Measurements from ENCODE around the gene BCAS4. TPM values are rescaled to one million over a fixed set of nuclear protein-coding genes. Genes with fewer than 3 reads are reported as not detected.

BCAS4 gene
- total RNA-seq, 1 experiment from 2014 or later, result 25.8 TPM

DNA sequence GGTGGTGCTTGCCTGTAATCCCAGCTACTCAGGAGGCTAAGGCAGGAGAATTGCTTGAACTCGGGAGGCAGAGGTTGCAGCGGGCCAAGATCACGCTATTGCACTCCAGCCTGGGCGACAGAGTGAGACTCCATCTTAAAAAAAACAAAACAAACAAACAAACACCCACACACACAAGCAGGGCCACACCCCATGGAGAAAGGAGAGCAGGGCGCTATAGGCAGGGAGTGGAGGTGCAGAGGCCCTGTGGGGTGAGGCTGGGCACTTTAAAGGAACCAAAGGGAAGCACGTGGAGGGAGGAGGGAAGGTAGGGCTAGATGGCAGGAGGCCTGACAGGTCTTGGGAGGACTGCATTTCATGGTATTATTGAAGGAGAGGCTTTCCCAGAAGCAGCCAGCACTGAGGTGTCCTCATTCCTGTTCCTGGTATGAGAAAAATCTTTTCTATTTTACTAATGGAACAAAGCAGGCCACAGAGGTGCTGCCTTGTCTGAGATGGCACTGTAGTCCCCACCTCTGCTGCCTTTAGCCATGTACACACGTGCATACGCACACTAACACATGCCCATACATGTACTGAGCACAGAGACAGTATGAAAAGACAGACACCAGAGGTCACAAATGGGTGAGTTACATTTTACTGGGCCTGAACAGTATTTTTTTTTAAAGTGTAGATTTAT lies 44.0 kb downstream of the BCAS4 start (continued):
- TF ChIP-seq, protein P1, sequence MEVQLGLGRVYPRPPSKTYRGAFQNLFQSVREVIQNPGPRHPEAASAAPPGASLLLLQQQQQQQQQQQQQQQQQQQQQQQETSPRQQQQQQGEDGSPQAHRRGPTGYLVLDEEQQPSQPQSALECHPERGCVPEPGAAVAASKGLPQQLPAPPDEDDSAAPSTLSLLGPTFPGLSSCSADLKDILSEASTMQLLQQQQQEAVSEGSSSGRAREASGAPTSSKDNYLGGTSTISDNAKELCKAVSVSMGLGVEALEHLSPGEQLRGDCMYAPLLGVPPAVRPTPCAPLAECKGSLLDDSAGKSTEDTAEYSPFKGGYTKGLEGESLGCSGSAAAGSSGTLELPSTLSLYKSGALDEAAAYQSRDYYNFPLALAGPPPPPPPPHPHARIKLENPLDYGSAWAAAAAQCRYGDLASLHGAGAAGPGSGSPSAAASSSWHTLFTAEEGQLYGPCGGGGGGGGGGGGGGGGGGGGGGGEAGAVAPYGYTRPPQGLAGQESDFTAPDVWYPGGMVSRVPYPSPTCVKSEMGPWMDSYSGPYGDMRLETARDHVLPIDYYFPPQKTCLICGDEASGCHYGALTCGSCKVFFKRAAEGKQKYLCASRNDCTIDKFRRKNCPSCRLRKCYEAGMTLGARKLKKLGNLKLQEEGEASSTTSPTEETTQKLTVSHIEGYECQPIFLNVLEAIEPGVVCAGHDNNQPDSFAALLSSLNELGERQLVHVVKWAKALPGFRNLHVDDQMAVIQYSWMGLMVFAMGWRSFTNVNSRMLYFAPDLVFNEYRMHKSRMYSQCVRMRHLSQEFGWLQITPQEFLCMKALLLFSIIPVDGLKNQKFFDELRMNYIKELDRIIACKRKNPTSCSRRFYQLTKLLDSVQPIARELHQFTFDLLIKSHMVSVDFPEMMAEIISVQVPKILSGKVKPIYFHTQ (CRISPR knock-in tag; IDR thresholded peaks at IDR 0.05), result no peak

DNA sequence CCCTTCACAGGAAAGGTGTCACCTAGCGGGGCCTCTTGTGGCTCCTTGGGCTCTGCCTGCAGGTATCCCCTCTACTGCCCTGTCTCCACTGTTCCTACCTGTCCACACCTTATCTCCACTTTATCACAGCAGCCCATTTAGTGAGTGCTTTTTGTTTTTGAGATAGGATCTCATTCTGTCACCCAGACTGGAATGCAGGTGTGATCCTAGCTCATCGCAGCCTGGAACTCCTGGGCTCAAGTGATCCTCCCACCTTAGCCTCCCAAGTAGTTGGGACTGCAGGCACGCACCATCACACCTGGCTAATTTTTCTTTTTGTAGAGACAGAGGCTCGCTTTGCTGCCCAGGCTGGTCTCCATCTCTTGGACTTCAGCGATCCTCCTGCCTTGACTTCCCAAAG lies 48.0 kb downstream of the BCAS4 start:
- Mint-ChIP-seq H3K27ac (peak overlapping the region; percentile 66; the same call in 1 of the 2 replicates), H3K36me3 (no peaks in the 10 kb centered on the region), H3K9me3 (no peaks in the 10 kb centered on the region), H3K4me3 (no peak overlapping the region), H3K27me3 (ENCODE audit: low read depth) (no peaks in the 10 kb centered on the region), H3K4me1 (no peaks in the 10 kb centered on the region)
- DNase-seq (ENCODE audit: low spot score) (no peak), ATAC-seq (no peak)
- ChIA-PET CTCF (no interaction called here), POLR2A (no interaction called here)
- TF ChIP-seq, protein P2, sequence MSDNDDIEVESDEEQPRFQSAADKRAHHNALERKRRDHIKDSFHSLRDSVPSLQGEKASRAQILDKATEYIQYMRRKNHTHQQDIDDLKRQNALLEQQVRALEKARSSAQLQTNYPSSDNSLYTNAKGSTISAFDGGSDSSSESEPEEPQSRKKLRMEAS (CRISPR knock-in tag; IDR thresholded peaks at IDR 0.05), result no peak
- no peak for TF ChIP-seq GTF2I (CRISPR knock-in tag; conservative IDR thresholded peaks at IDR 0.05)
- TF ChIP-seq, protein P3, sequence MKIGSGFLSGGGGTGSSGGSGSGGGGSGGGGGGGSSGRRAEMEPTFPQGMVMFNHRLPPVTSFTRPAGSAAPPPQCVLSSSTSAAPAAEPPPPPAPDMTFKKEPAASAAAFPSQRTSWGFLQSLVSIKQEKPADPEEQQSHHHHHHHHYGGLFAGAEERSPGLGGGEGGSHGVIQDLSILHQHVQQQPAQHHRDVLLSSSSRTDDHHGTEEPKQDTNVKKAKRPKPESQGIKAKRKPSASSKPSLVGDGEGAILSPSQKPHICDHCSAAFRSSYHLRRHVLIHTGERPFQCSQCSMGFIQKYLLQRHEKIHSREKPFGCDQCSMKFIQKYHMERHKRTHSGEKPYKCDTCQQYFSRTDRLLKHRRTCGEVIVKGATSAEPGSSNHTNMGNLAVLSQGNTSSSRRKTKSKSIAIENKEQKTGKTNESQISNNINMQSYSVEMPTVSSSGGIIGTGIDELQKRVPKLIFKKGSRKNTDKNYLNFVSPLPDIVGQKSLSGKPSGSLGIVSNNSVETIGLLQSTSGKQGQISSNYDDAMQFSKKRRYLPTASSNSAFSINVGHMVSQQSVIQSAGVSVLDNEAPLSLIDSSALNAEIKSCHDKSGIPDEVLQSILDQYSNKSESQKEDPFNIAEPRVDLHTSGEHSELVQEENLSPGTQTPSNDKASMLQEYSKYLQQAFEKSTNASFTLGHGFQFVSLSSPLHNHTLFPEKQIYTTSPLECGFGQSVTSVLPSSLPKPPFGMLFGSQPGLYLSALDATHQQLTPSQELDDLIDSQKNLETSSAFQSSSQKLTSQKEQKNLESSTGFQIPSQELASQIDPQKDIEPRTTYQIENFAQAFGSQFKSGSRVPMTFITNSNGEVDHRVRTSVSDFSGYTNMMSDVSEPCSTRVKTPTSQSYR (CRISPR knock-in tag; IDR thresholded peaks at IDR 0.05), result no peak
- TF ChIP-seq, protein P4, sequence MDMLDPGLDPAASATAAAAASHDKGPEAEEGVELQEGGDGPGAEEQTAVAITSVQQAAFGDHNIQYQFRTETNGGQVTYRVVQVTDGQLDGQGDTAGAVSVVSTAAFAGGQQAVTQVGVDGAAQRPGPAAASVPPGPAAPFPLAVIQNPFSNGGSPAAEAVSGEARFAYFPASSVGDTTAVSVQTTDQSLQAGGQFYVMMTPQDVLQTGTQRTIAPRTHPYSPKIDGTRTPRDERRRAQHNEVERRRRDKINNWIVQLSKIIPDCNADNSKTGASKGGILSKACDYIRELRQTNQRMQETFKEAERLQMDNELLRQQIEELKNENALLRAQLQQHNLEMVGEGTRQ (CRISPR knock-in tag; IDR thresholded peaks at IDR 0.05), result no peak
- no peak for TF ChIP-seq ZNF121 (CRISPR knock-in tag; IDR thresholded peaks at IDR 0.05)
- no peak for TF ChIP-seq ZNF317 (CRISPR knock-in tag; IDR thresholded peaks at IDR 0.05; ENCODE audit: borderline replicate concordance, low read depth)
- no peak for TF ChIP-seq FOXK1 (CRISPR knock-in tag; IDR thresholded peaks at IDR 0.05)
- no peak for TF ChIP-seq TP53 (CRISPR knock-in tag; IDR thresholded peaks at IDR 0.05)
- no peak for TF ChIP-seq SMAD3 (CRISPR knock-in tag; IDR thresholded peaks at IDR 0.05; ENCODE audit: borderline replicate concordance)
- TF ChIP-seq NFATC4 (CRISPR knock-in tag; IDR thresholded peaks at IDR 0.05), result no peak
- TF ChIP-seq OVOL2 (CRISPR knock-in tag; IDR thresholded peaks at IDR 0.05; ENCODE audit: borderline replicate concordance), result no peak
- TF ChIP-seq, protein P5, sequence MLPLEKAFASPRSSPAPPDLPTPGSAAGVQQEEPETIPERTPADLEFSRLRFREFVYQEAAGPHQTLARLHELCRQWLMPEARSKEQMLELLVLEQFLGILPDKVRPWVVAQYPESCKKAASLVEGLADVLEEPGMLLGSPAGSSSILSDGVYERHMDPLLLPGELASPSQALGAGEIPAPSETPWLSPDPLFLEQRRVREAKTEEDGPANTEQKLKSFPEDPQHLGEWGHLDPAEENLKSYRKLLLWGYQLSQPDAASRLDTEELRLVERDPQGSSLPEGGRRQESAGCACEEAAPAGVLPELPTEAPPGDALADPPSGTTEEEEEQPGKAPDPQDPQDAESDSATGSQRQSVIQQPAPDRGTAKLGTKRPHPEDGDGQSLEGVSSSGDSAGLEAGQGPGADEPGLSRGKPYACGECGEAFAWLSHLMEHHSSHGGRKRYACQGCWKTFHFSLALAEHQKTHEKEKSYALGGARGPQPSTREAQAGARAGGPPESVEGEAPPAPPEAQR (CRISPR knock-in tag; IDR thresholded peaks at IDR 0.05), result no peak
- no peak for TF ChIP-seq ATF1 (CRISPR knock-in tag; IDR thresholded peaks at IDR 0.05)
- TF ChIP-seq, protein P6, sequence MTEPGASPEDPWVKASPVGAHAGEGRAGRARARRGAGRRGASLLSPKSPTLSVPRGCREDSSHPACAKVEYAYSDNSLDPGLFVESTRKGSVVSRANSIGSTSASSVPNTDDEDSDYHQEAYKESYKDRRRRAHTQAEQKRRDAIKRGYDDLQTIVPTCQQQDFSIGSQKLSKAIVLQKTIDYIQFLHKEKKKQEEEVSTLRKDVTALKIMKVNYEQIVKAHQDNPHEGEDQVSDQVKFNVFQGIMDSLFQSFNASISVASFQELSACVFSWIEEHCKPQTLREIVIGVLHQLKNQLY (CRISPR knock-in tag; IDR thresholded peaks at IDR 0.05), result no peak
- TF ChIP-seq, protein P7, sequence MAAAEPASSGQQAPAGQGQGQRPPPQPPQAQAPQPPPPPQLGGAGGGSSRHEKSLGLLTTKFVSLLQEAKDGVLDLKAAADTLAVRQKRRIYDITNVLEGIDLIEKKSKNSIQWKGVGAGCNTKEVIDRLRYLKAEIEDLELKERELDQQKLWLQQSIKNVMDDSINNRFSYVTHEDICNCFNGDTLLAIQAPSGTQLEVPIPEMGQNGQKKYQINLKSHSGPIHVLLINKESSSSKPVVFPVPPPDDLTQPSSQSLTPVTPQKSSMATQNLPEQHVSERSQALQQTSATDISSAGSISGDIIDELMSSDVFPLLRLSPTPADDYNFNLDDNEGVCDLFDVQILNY (CRISPR knock-in tag; IDR thresholded peaks at IDR 0.05), result no peak
- TF ChIP-seq IRF2 (CRISPR knock-in tag; IDR thresholded peaks at IDR 0.05; ENCODE audit: borderline replicate concordance, low read depth), result no peak
- TF ChIP-seq, protein P8, sequence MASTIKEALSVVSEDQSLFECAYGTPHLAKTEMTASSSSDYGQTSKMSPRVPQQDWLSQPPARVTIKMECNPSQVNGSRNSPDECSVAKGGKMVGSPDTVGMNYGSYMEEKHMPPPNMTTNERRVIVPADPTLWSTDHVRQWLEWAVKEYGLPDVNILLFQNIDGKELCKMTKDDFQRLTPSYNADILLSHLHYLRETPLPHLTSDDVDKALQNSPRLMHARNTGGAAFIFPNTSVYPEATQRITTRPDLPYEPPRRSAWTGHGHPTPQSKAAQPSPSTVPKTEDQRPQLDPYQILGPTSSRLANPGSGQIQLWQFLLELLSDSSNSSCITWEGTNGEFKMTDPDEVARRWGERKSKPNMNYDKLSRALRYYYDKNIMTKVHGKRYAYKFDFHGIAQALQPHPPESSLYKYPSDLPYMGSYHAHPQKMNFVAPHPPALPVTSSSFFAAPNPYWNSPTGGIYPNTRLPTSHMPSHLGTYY (CRISPR knock-in tag; IDR thresholded peaks at IDR 0.05), result no peak
